Measurements from ENCODE around the gene SEMA3D. TPM values are rescaled to one million over a fixed set of nuclear protein-coding genes. Genes with fewer than 3 reads are reported as not detected.

Gene SEMA3D
- total RNA-seq, 4 donors from 2014 or later: 5.2 to 15.7 (median 6.2) TPM

GRCh38 chr7:85055196-85055595 lies 131.7 kb downstream of the SEMA3D start:
- no peak for TF ChIP-seq CTCF (IDR thresholded peaks at IDR 0.05)
- ATAC-seq (ENCODE audit: low FRiP score) (no peak), DNase-seq (ENCODE audit: low spot score) (no peak)

- TF ChIP-seq CTCF (IDR thresholded peaks at IDR 0.05): no peak
- ATAC-seq (ENCODE audit: low FRiP score): no peak
These were observed 132.6 kb downstream of the SEMA3D start for GRCh38 chr7:85054306-85054705.

GRCh38 chr7:85052894-85053293 lies 134.0 kb downstream of the SEMA3D start:
- DNase-seq (ENCODE audit: low spot score) (no peak), ATAC-seq (ENCODE audit: low FRiP score) (no peak)
- no peak for TF ChIP-seq CTCF (IDR thresholded peaks at IDR 0.05)

More at GRCh38 chr7:85054306-85054705, 132.6 kb downstream of the SEMA3D start:
- DNase-seq (ENCODE audit: low spot score): no peak

GRCh38 chr7:85052056-85052737 lies 134.7 kb downstream of the SEMA3D start:
- no peak for DNase-seq (ENCODE audit: low spot score)
- ATAC-seq (ENCODE audit: low FRiP score): no peak
- no peak for TF ChIP-seq CTCF (IDR thresholded peaks at IDR 0.05)

GRCh38 chr7:85046534-85046933 lies 140.3 kb downstream of the SEMA3D start:
- TF ChIP-seq CTCF (IDR thresholded peaks at IDR 0.05): no peak
- DNase-seq (ENCODE audit: low spot score) (no peak), ATAC-seq (ENCODE audit: low FRiP score) (no peak)

- DNase-seq (ENCODE audit: low spot score): peak; percentile 50
- no peak for ATAC-seq (ENCODE audit: low FRiP score)
- TF ChIP-seq CTCF (IDR thresholded peaks at IDR 0.05): peak in 1 of 3 donors; percentile 5
These were observed 145.1 kb downstream of the SEMA3D start for GRCh38 chr7:85041605-85042216.

Data from omental fat pad (tissue), 4 donors.